ENCODE data around the gene HSD17B4.

GRCh38 chr5:119411361-119412278, 40.7 kb upstream of the HSD17B4 start:
- TF ChIP-seq CTCF (IDR thresholded peaks at IDR 0.05; ENCODE audit: borderline replicate concordance, extremely low read depth, low read length, poor library complexity, severe bottlenecking), result peak; percentile 98
- TF ChIP-seq EZH2 (IDR thresholded peaks at IDR 0.05; ENCODE audit: borderline replicate concordance, low read depth, low read length, severe bottlenecking), result no peak

Data from DND-41 (cell line).